ENCODE results near the gene TSPOAP1. TPM values are rescaled to one million over a fixed set of nuclear protein-coding genes. Genes with fewer than 3 reads are reported as not detected.
A peak's percentile ranks its signal among the peaks of the same experiment; 100 is the strongest.

Gene TSPOAP1
- total and polyA plus RNA-seq, 5 experiments from 2014 or later, result 0.43 to 15.4 (median 1.9) TPM

GRCh38 chr17:58281511-58282011 is 47.0 kb downstream of the TSPOAP1 start:
- H3K27ac Mint-ChIP-seq, result no peak overlapping the region
- H3K36me3 Mint-ChIP-seq, result no peaks in the 10 kb centered on the region
- peaks cover 0 to 3% (median 0%) of the 10 kb centered on the region in 9 donors for H3K9me3 Mint-ChIP-seq
- H3K27me3 Mint-ChIP-seq, result peaks cover 2 to 46% (median 25%) of the 10 kb centered on the region in 5 donors
- no peak overlapping the region for H3K4me3 Mint-ChIP-seq
- ATAC-seq, result no peak
- peaks cover 2 to 10% (median 5%) of the 10 kb centered on the region in 4 donors for H3K4me1 Mint-ChIP-seq
- no peak for DNase-seq
- POLR2A ChIA-PET, result no interaction called here

GRCh38 chr17:58280480-58281217 is 47.9 kb downstream of the TSPOAP1 start, which contains the start of gene MPO:
TSS of gene MPO (minus strand) at chr17:58280935. CDS start at chr17:58280758, 177 bp downstream.
- POLR2A ChIA-PET, result no interaction called here
- H3K9me3 Mint-ChIP-seq, result peaks cover 0 to 3% (median 0%) of the 10 kb centered on the region in 9 donors

GRCh38 chr17:58279736-58280479 is 48.7 kb downstream of the TSPOAP1 start:
- Mint-ChIP-seq H3K27ac (peak overlapping the region in 1 of 10 donors; percentile 75), H3K4me1 (peaks cover 2 to 10% (median 5%) of the 10 kb centered on the region in 4 donors), H3K4me3 (peak overlapping the region in 3 of 10 donors; percentile 39 to 57 (median 42)), H3K9me3 (peaks cover 0 to 4% (median 0%) of the 10 kb centered on the region in 9 donors), H3K27me3 (peaks cover 0 to 46% (median 25%) of the 10 kb centered on the region in 5 donors), H3K36me3 (no peaks in the 10 kb centered on the region)
- ATAC-seq (peak; percentile 43 to 56), DNase-seq (no peak)
- POLR2A ChIA-PET, result no interaction called here

More at GRCh38 chr17:58280480-58281217, 47.9 kb downstream of the TSPOAP1 start, which contains the start of gene MPO:
- ATAC-seq (no peak), DNase-seq (no peak)
- H3K36me3 Mint-ChIP-seq, result no peaks in the 10 kb centered on the region
- peaks cover 2 to 46% (median 25%) of the 10 kb centered on the region in 5 donors for H3K27me3 Mint-ChIP-seq
- H3K27ac Mint-ChIP-seq, result peak within 1 kb of the TSS in 2 of 10 donors; percentile 59 to 75
- peaks cover 2 to 10% (median 5%) of the 10 kb centered on the region in 4 donors for H3K4me1 Mint-ChIP-seq
- H3K4me3 Mint-ChIP-seq, result peak within 1 kb of the TSS in 3 of 10 donors; percentile 39 to 57 (median 42)

- H3K4me3 Mint-ChIP-seq, result peak overlapping the region in 3 of 10 donors; percentile 39 to 57 (median 42)
- POLR2A ChIA-PET, result no interaction called here
- peak in 1 of 2 donors; percentile 35 for ATAC-seq
Observed at GRCh38 chr17:58279016-58279711, 49.4 kb downstream of the TSPOAP1 start.

GRCh38 chr17:58278661-58279015 is 50.0 kb downstream of the TSPOAP1 start:
- Mint-ChIP-seq H3K9me3 (peaks cover 0 to 4% (median 0%) of the 10 kb centered on the region in 9 donors), H3K36me3 (no peaks in the 10 kb centered on the region), H3K4me1 (peaks cover 2 to 8% (median 5%) of the 10 kb centered on the region in 4 donors), H3K4me3 (peak overlapping the region in 1 of 10 donors; percentile 19), H3K27ac (no peak overlapping the region), H3K27me3 (peaks cover 0 to 41% (median 24%) of the 10 kb centered on the region in 5 donors)
- no peak for ATAC-seq
- POLR2A ChIA-PET, result no interaction called here
- no peak for DNase-seq

More at GRCh38 chr17:58279016-58279711, 49.4 kb downstream of the TSPOAP1 start:
- Mint-ChIP-seq H3K27ac (no peak overlapping the region), H3K27me3 (peaks cover 0 to 46% (median 25%) of the 10 kb centered on the region in 5 donors), H3K9me3 (peaks cover 0 to 4% (median 0%) of the 10 kb centered on the region in 9 donors), H3K36me3 (no peaks in the 10 kb centered on the region), H3K4me1 (peaks cover 2 to 8% (median 5%) of the 10 kb centered on the region in 4 donors)
- DNase-seq, result no peak

- DNase-seq (no peak), ATAC-seq (no peak)
- Mint-ChIP-seq H3K9me3 (peaks cover 0 to 4% (median 0%) of the 10 kb centered on the region in 9 donors), H3K27me3 (peaks cover 0 to 36% (median 22%) of the 10 kb centered on the region in 5 donors), H3K36me3 (no peaks in the 10 kb centered on the region), H3K4me1 (peaks cover 2 to 8% (median 5%) of the 10 kb centered on the region in 4 donors), H3K27ac (no peak overlapping the region), H3K4me3 (no peak overlapping the region)
- POLR2A ChIA-PET, result no interaction called here
Observed at GRCh38 chr17:58277802-58278595, 50.6 kb downstream of the TSPOAP1 start.

GRCh38 chr17:58277107-58277801 is 51.3 kb downstream of the TSPOAP1 start:
- no peaks in the 10 kb centered on the region for H3K36me3 Mint-ChIP-seq
- H3K4me1 Mint-ChIP-seq, result peaks cover 2 to 8% (median 5%) of the 10 kb centered on the region in 4 donors
- POLR2A ChIA-PET, result no interaction called here
- DNase-seq (peak in 2 of 10 donors; percentile 10 to 25), ATAC-seq (no peak)
- H3K4me3 Mint-ChIP-seq, result no peak overlapping the region
- no peak overlapping the region for H3K27ac Mint-ChIP-seq
- peaks cover 0 to 4% (median 0%) of the 10 kb centered on the region in 9 donors for H3K9me3 Mint-ChIP-seq
- peaks cover 0 to 36% (median 22%) of the 10 kb centered on the region in 5 donors for H3K27me3 Mint-ChIP-seq

GRCh38 chr17:58276423-58276822 is 52.2 kb downstream of the TSPOAP1 start:
- H3K4me3 Mint-ChIP-seq, result no peak overlapping the region
- H3K27ac Mint-ChIP-seq, result no peak overlapping the region
- H3K27me3 Mint-ChIP-seq, result peaks cover 0 to 36% (median 22%) of the 10 kb centered on the region in 5 donors
- peaks cover 0 to 4% (median 0%) of the 10 kb centered on the region in 9 donors for H3K9me3 Mint-ChIP-seq
- H3K36me3 Mint-ChIP-seq, result no peaks in the 10 kb centered on the region
- POLR2A ChIA-PET, result no interaction called here
- peaks cover 2 to 8% (median 5%) of the 10 kb centered on the region in 4 donors for H3K4me1 Mint-ChIP-seq
- DNase-seq, result no peak
- no peak for ATAC-seq

- Mint-ChIP-seq H3K27me3 (peaks cover 0 to 29% (median 18%) of the 10 kb centered on the region in 5 donors), H3K27ac (no peak overlapping the region), H3K4me3 (no peak overlapping the region), H3K36me3 (no peaks in the 10 kb centered on the region), H3K9me3 (peaks cover 0 to 4% (median 0%) of the 10 kb centered on the region in 9 donors), H3K4me1 (peaks cover 2 to 8% (median 4%) of the 10 kb centered on the region in 4 donors)
- POLR2A ChIA-PET, result no interaction called here
- ATAC-seq, result no peak
- no peak for DNase-seq
Observed at GRCh38 chr17:58275417-58275816, 53.2 kb downstream of the TSPOAP1 start.

- ATAC-seq (no peak), DNase-seq (no peak)
- peaks cover 0 to 4% (median 1%) of the 10 kb centered on the region in 4 donors for H3K4me1 Mint-ChIP-seq
- peaks cover 0 to 2% (median 0%) of the 10 kb centered on the region in 9 donors for H3K9me3 Mint-ChIP-seq
- H3K36me3 Mint-ChIP-seq, result no peaks in the 10 kb centered on the region
- POLR2A ChIA-PET, result no interaction called here
- peak overlapping the region in 1 of 10 donors; percentile 18 for H3K27ac Mint-ChIP-seq
- H3K27me3 Mint-ChIP-seq, result peaks cover 0 to 21% (median 8%) of the 10 kb centered on the region in 5 donors
- no peak overlapping the region for H3K4me3 Mint-ChIP-seq
Observed at GRCh38 chr17:58273453-58274104, 55.0 kb downstream of the TSPOAP1 start.
